HEK293 (cell line): ENCODE results near the gene AP2M1.
A peak's percentile ranks its signal among the peaks of the same experiment; 100 is the strongest.

ENCODE experiments used
- BCL11B ChIP-seq: fragments of 450-650 bp; formaldehyde crosslinking; IDR thresholded peaks from 2 replicates; pipeline ENCODE4 v1.5.1; 2016; ENCODE audit warnings: low read depth, missing biosample characterization, missing genetic modification characterization
- GLIS1 ChIP-seq: fragments of 450-650 bp; formaldehyde crosslinking; IDR thresholded peaks from 2 replicates; pipeline ENCODE4 v1.5.1; 2016; ENCODE audit warnings: missing biosample characterization, missing genetic modification characterization
- OVOL3 ChIP-seq: fragments of 450-650 bp; formaldehyde crosslinking; IDR thresholded peaks from 2 replicates; pipeline ENCODE4 v1.5.1; 2016; ENCODE audit warnings: missing biosample characterization, missing genetic modification characterization
- REPIN1 ChIP-seq: fragments of 450-650 bp; formaldehyde crosslinking; IDR thresholded peaks from 2 replicates; pipeline ENCODE4 v1.5.1; 2017; ENCODE audit warnings: missing biosample characterization, missing genetic modification characterization, low read depth
- SCRT1 ChIP-seq: fragments of 450-650 bp; formaldehyde crosslinking; IDR thresholded peaks from 2 replicates; pipeline ENCODE4 v1.5.1; 2016; ENCODE audit warnings: missing biosample characterization, missing genetic modification characterization, borderline replicate concordance
- YY1 ChIP-seq: fragments of 450-650 bp; formaldehyde crosslinking; IDR thresholded peaks from 2 replicates; pipeline ENCODE4 v1.5.1; 2018; ENCODE audit warnings: missing biosample characterization, missing genetic modification characterization
- ZBTB17 ChIP-seq: fragments of 450-650 bp; formaldehyde crosslinking; IDR thresholded peaks from 2 replicates; pipeline ENCODE4 v1.5.1; 2016; ENCODE audit warnings: missing biosample characterization, missing genetic modification characterization
- ZBTB8A ChIP-seq: fragments of 450-650 bp; formaldehyde crosslinking; IDR thresholded peaks from 2 replicates; pipeline ENCODE4 v1.5.1; 2016; ENCODE audit warnings: missing biosample characterization, missing genetic modification characterization
- ZNF169 ChIP-seq: fragments of 450-650 bp; formaldehyde crosslinking; IDR thresholded peaks from 2 replicates; pipeline ENCODE4 v1.5.1; 2016; ENCODE audit warnings: missing biosample characterization, missing genetic modification characterization
- ZNF223 ChIP-seq: fragments of 450-650 bp; formaldehyde crosslinking; IDR thresholded peaks from 2 replicates; pipeline ENCODE4 v1.5.1; 2016; ENCODE audit warnings: missing biosample characterization, missing genetic modification characterization
- ZNF239 ChIP-seq: fragments of 450-650 bp; formaldehyde crosslinking; IDR thresholded peaks from 2 replicates; pipeline ENCODE4 v1.5.1; 2016; ENCODE audit warnings: missing biosample characterization, missing genetic modification characterization
- ZNF24 ChIP-seq: fragments of 450-650 bp; formaldehyde crosslinking; IDR thresholded peaks from 2 replicates; pipeline ENCODE4 v1.5.1; 2016; ENCODE audit warnings: missing biosample characterization, missing genetic modification characterization
- ZNF266 ChIP-seq: fragments of 450-650 bp; formaldehyde crosslinking; IDR thresholded peaks from 2 replicates; pipeline ENCODE4 v1.5.1; 2016; ENCODE audit warnings: missing biosample characterization, missing genetic modification characterization, low read depth
- ZNF302 ChIP-seq: fragments of 450-650 bp; formaldehyde crosslinking; IDR thresholded peaks from 2 replicates; pipeline ENCODE4 v1.5.1; 2016; ENCODE audit warnings: missing biosample characterization, missing genetic modification characterization, low read depth
- ZNF311 ChIP-seq: fragments of 450-650 bp; formaldehyde crosslinking; IDR thresholded peaks from 2 replicates; pipeline ENCODE4 v1.5.1; 2017; ENCODE audit warnings: missing biosample characterization, missing genetic modification characterization, borderline replicate concordance
- ZNF341 ChIP-seq: fragments of 450-650 bp; formaldehyde crosslinking; IDR thresholded peaks from 2 replicates; pipeline ENCODE4; 2016; ENCODE audit warnings: low read depth, missing biosample characterization, missing genetic modification characterization
- ZNF391 ChIP-seq: fragments of 450-650 bp; formaldehyde crosslinking; IDR thresholded peaks from 2 replicates; pipeline ENCODE4 v1.5.1; 2016; ENCODE audit warnings: low read depth, missing biosample characterization, missing genetic modification characterization, borderline replicate concordance
- ZNF426 ChIP-seq: fragments of 450-650 bp; formaldehyde crosslinking; IDR thresholded peaks from 2 replicates; pipeline ENCODE4 v1.5.1; 2017; ENCODE audit warnings: missing biosample characterization, missing genetic modification characterization, mild to moderate bottlenecking, inconsistent platforms, moderate library complexity
- ZNF529 ChIP-seq: fragments of 450-650 bp; formaldehyde crosslinking; IDR thresholded peaks from 2 replicates; pipeline ENCODE4 v1.5.1; 2017; ENCODE audit warnings: missing genetic modification characterization, missing biosample characterization; ENCODE audit not compliant: insufficient replicate concordance
- ZNF555 ChIP-seq: fragments of 450-650 bp; formaldehyde crosslinking; conservative IDR thresholded peaks from 2 replicates; pipeline ENCODE4 v1.5.1; 2017; ENCODE audit warnings: missing biosample characterization, mild to moderate bottlenecking, missing genetic modification characterization, inconsistent platforms
- ZNF558 ChIP-seq: fragments of 450-650 bp; formaldehyde crosslinking; IDR thresholded peaks from 2 replicates; pipeline ENCODE4 v1.5.1; 2016; ENCODE audit warnings: missing biosample characterization, missing genetic modification characterization
- ZNF571 ChIP-seq: fragments of 450-650 bp; formaldehyde crosslinking; IDR thresholded peaks from 2 replicates; pipeline ENCODE4 v1.5.0; 2017; ENCODE audit warnings: missing biosample characterization, missing genetic modification characterization
- ZNF596 ChIP-seq: fragments of 450-650 bp; IDR thresholded peaks from 2 replicates; pipeline ENCODE4 v1.5.0; 2018; ENCODE audit warnings: missing biosample characterization, mild to moderate bottlenecking, missing genetic modification characterization, moderate library complexity
- ZNF670 ChIP-seq: fragments of 450-650 bp; formaldehyde crosslinking; IDR thresholded peaks from 2 replicates; pipeline ENCODE4 v1.5.1; 2016; ENCODE audit warnings: missing biosample characterization, missing genetic modification characterization, low read depth
- ZNF701 ChIP-seq: fragments of 450-650 bp; formaldehyde crosslinking; IDR thresholded peaks from 2 replicates; pipeline ENCODE4 v1.5.1; 2016; ENCODE audit warnings: missing biosample characterization, missing genetic modification characterization
- ZNF747 ChIP-seq: fragments of 450-650 bp; formaldehyde crosslinking; IDR thresholded peaks from 2 replicates; pipeline ENCODE4 v1.5.1; 2016; ENCODE audit warnings: missing biosample characterization, missing genetic modification characterization
- ZSCAN16 ChIP-seq: fragments of 450-650 bp; formaldehyde crosslinking; IDR thresholded peaks from 2 replicates; pipeline ENCODE4 v1.5.1; 2016; ENCODE audit warnings: missing biosample characterization, missing genetic modification characterization
- ZSCAN30 ChIP-seq: fragments of 450-650 bp; IDR thresholded peaks from 2 replicates; pipeline ENCODE4 v1.5.1; 2018; ENCODE audit warnings: missing biosample characterization, mild to moderate bottlenecking, missing genetic modification characterization, moderate library complexity
- TF ChIP-seq, protein P1 (sequence below): fragments of 450-650 bp; formaldehyde crosslinking; optimal IDR thresholded peaks from 2 replicates; pipeline ENCODE3; 2016; ENCODE audit warnings: missing biosample characterization, mild to moderate bottlenecking, missing genetic modification characterization
- TF ChIP-seq, protein P2 (sequence below): fragments of 450-650 bp; formaldehyde crosslinking; IDR thresholded peaks from 2 replicates; pipeline ENCODE4 v1.5.1; 2016; ENCODE audit warnings: missing biosample characterization, missing genetic modification characterization, borderline replicate concordance
- TF ChIP-seq, protein P3 (sequence below): fragments of 450-650 bp; formaldehyde crosslinking; IDR thresholded peaks from 2 replicates; pipeline ENCODE4 v1.5.1; 2016; ENCODE audit warnings: missing biosample characterization, missing genetic modification characterization
- TF ChIP-seq, protein P4 (sequence below): fragments of 450-650 bp; formaldehyde crosslinking; IDR thresholded peaks from 2 replicates; pipeline ENCODE4 v1.5.1; 2017; ENCODE audit warnings: missing biosample characterization, missing genetic modification characterization
- TF ChIP-seq, protein P5 (sequence below): fragments of 450-650 bp; formaldehyde crosslinking; IDR thresholded peaks from 2 replicates; pipeline ENCODE4 v1.5.1; 2016; ENCODE audit warnings: missing biosample characterization, missing genetic modification characterization

Gene AP2M1

DNA sequence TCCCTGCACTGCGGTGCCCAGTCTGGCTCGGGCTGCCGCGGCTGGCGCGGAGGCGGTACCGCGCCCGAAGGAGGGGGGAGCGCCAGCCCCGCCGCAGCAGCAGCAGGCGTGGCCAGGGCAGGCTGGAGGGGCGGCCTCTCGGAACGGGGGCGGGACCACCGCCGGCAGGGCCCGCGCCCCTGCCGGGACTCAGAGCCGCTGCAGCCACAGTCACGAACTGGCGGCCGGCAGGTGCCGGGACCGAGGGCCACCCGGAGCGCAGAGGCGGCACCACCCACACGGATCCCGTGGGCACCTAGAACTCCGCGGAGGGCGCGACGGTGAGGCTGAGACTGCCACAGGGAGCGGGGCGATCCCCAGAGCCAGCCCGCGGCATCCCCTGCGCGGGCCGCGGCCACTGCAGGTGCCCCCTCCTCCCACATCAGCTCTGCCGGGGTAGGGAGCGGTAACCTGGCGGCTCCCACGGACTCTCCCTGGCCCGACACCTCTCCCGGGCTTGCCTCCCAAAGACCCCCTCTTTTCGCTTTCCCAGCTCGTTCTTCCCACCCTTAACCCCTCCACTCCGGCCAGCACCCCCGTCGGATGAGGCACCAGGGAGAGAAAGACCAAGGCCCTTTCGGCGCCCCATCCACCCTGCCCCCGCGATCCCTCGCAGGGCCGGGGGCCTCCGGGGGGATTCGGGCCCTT, 54.9 kb downstream of the AP2M1 start, which contains the start of gene VWA5B2 (continued):
- peak; percentile 88 for TF ChIP-seq GLIS1 (tag by site-specific recombination)
- no peak; the same call in 1 of the 2 replicates for TF ChIP-seq ZNF24
- no peak for TF ChIP-seq ZNF266 (tag by site-specific recombination)
- TF ChIP-seq ZNF223 (tag by site-specific recombination) = no peak
- TF ChIP-seq ZBTB8A (tag by site-specific recombination) = peak; percentile 62
- TF ChIP-seq ZSCAN16 (tag by site-specific recombination) = no peak
- TF ChIP-seq ZNF555 = no peak
- no peak for TF ChIP-seq ZNF391 (tag by site-specific recombination)
- no peak for TF ChIP-seq ZNF596
- TF ChIP-seq ZNF571 = no peak
- no peak for TF ChIP-seq ZNF311 (tag by site-specific recombination)
- TF ChIP-seq OVOL3 = no peak
- TF ChIP-seq, protein P1, sequence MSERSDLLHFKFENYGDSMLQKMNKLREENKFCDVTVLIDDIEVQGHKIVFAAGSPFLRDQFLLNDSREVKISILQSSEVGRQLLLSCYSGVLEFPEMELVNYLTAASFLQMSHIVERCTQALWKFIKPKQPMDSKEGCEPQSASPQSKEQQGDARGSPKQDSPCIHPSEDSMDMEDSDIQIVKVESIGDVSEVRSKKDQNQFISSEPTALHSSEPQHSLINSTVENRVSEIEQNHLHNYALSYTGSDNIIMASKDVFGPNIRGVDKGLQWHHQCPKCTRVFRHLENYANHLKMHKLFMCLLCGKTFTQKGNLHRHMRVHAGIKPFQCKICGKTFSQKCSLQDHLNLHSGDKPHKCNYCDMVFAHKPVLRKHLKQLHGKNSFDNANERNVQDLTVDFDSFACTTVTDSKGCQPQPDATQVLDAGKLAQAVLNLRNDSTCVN (tag by site-specific recombination) = peak; percentile 66
- 0 out of 2 replicates have a peak, but pooled peaks have one; percentile 19 for TF ChIP-seq ZBTB17 (tag by site-specific recombination)
- no peak for TF ChIP-seq ZNF747 (tag by site-specific recombination)
- TF ChIP-seq REPIN1 (tag by site-specific recombination) = no peak
- no peak for TF ChIP-seq ZNF239 (tag by site-specific recombination)
- TF ChIP-seq SCRT1 (tag by site-specific recombination) = no peak
- TF ChIP-seq ZSCAN30 (tag by site-specific recombination) = peak; percentile 60; the same call in 1 of the 2 replicates
- no peak for TF ChIP-seq ZNF426 (tag by site-specific recombination)
- TF ChIP-seq, protein P2, sequence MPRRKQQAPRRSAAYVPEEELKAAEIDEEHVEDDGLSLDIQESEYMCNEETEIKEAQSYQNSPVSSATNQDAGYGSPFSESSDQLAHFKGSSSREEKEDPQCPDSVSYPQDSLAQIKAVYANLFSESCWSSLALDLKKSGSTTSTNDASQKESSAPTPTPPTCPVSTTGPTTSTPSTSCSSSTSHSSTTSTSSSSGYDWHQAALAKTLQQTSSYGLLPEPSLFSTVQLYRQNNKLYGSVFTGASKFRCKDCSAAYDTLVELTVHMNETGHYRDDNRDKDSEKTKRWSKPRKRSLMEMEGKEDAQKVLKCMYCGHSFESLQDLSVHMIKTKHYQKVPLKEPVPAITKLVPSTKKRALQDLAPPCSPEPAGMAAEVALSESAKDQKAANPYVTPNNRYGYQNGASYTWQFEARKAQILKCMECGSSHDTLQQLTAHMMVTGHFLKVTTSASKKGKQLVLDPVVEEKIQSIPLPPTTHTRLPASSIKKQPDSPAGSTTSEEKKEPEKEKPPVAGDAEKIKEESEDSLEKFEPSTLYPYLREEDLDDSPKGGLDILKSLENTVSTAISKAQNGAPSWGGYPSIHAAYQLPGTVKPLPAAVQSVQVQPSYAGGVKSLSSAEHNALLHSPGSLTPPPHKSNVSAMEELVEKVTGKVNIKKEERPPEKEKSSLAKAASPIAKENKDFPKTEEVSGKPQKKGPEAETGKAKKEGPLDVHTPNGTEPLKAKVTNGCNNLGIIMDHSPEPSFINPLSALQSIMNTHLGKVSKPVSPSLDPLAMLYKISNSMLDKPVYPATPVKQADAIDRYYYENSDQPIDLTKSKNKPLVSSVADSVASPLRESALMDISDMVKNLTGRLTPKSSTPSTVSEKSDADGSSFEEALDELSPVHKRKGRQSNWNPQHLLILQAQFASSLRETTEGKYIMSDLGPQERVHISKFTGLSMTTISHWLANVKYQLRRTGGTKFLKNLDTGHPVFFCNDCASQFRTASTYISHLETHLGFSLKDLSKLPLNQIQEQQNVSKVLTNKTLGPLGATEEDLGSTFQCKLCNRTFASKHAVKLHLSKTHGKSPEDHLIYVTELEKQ (tag by site-specific recombination) = no peak; the same call in 1 of the 2 replicates
- TF ChIP-seq, protein P3, sequence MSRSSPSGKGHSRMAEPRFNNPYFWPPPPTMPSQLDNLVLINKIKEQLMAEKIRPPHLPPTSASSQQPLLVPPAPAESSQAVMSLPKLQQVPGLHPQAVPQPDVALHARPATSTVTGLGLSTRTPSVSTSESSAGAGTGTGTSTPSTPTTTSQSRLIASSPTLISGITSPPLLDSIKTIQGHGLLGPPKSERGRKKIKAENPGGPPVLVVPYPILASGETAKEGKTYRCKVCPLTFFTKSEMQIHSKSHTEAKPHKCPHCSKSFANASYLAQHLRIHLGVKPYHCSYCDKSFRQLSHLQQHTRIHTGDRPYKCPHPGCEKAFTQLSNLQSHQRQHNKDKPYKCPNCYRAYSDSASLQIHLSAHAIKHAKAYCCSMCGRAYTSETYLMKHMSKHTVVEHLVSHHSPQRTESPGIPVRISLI (tag by site-specific recombination) = no peak
- TF ChIP-seq, protein P4, sequence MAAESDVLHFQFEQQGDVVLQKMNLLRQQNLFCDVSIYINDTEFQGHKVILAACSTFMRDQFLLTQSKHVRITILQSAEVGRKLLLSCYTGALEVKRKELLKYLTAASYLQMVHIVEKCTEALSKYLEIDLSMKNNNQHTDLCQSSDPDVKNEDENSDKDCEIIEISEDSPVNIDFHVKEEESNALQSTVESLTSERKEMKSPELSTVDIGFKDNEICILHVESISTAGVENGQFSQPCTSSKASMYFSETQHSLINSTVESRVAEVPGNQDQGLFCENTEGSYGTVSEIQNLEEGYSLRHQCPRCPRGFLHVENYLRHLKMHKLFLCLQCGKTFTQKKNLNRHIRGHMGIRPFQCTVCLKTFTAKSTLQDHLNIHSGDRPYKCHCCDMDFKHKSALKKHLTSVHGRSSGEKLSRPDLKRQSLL (tag by site-specific recombination) = no peak
- TF ChIP-seq ZNF701 (tag by site-specific recombination) = no peak
- no peak for TF ChIP-seq ZNF302 (tag by site-specific recombination)
- 0 out of 2 replicates have a peak, but pooled peaks have one; percentile 14 for TF ChIP-seq BCL11B
- no peak for TF ChIP-seq ZNF169 (tag by site-specific recombination)
- TF ChIP-seq ZNF341 (tag by site-specific recombination) = 0 out of 2 replicates have a peak, but pooled peaks have one; percentile 24
- no peak for TF ChIP-seq ZNF670 (tag by site-specific recombination)
- no peak for TF ChIP-seq ZNF529 (tag by site-specific recombination)
- TF ChIP-seq ZNF558 = no peak
- TF ChIP-seq, protein P5, sequence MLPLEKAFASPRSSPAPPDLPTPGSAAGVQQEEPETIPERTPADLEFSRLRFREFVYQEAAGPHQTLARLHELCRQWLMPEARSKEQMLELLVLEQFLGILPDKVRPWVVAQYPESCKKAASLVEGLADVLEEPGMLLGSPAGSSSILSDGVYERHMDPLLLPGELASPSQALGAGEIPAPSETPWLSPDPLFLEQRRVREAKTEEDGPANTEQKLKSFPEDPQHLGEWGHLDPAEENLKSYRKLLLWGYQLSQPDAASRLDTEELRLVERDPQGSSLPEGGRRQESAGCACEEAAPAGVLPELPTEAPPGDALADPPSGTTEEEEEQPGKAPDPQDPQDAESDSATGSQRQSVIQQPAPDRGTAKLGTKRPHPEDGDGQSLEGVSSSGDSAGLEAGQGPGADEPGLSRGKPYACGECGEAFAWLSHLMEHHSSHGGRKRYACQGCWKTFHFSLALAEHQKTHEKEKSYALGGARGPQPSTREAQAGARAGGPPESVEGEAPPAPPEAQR (tag by site-specific recombination) = no peak
- no peak for TF ChIP-seq YY1
- TF ChIP-seq, all 188 proteins: peak for 40
